HG03103 (cell line): ENCODE data around the gene C2CD5.
A peak's percentile ranks its signal among the peaks of the same experiment; 100 is the strongest.
"Not testable (repeated sequence)": the region's sequence is repeated elsewhere in the genome, so short reads cannot be mapped to it uniquely, and the experiment has no call there.

Source experiments
- ATAC-seq: cut with Tn5 transposase; IDR thresholded peaks from one replicate; pipeline ENCODE4 v1.9.1; 2021; ENCODE audit warnings: low read depth; ENCODE audit not compliant: unreplicated experiment

C2CD5 gene

GRCh38 chr12:22480016-22480415 is 64.3 kb downstream of the C2CD5 start:
- no peak for ATAC-seq

- ATAC-seq, result no peak
Measured at GRCh38 chr12:22477894-22478287, 66.5 kb downstream of the C2CD5 start.

DNA sequence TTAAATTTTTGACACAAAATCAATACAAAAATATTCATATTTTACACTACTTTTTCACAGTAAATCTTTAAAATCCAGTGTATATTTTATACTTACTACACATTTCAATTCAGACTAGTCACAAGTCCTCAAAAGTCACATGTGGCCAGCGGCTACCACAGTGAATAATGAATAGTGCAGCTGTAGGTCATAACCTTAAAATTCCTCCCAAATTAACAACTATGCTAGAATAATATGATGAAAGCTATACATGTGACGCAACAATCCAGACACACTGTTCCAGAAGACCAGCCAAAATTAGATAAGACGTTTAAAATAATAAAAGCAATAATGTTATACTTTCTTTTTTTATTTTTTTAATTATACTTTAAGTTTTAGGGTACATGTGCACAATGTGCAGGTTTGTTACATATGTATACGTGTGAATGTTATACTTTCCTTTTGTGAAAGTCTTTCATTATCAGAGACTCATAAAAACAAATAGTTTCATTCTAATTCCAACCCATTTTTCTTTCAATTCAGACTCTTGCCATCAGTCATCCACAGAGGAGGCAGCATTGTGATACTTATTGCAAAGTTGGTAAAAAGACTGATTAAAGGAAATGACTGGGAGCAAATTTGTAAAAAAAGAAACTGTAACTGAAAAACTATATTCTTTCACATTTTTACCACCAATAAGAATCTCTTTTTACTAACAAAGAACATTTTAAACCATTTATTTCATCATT is 67.0 kb downstream of the C2CD5 start:
- ATAC-seq, result no peak

- ATAC-seq, result no peak
Measured at GRCh38 chr12:22476133-22476532, 68.2 kb downstream of the C2CD5 start.

DNA sequence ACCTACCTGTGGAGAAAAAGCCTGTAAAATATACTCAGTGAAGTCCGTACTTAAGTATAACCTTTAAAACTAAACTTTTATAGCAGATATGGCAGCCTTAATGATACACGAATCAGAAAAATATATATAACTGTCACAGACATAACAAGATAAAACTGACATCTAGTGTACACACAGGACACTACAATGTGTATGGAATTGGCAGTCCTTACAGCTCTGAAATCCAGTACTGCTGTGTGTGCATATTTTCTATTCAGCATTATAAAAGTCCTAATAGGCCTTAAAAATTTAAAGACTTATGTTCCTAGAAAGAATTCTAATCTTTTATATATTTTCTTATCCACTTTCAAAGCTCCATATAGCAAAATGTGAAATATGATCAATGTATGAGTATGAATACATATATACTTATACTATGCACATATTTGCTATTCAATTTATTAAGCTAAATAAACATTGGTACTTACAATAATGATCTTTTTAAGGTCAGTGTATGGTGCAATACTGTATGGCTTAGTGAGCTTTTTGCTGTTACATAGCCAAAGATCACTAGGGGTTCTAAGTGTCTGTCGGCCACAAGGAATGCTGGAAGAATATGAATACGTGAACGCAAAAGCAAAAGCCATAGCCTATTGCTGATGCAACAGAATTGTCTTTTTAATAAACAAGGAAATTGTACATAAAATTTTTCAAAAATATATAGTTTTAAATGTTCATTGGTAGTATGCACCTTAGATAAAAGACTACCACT is 69.2 kb downstream of the C2CD5 start:
- no peak for ATAC-seq

- ATAC-seq, result peak; percentile 57
Measured at GRCh38 chr12:22473212-22473611, 71.1 kb downstream of the C2CD5 start.

- no peak for ATAC-seq
Measured at GRCh38 chr12:22467190-22467589, 77.2 kb downstream of the C2CD5 start.

DNA sequence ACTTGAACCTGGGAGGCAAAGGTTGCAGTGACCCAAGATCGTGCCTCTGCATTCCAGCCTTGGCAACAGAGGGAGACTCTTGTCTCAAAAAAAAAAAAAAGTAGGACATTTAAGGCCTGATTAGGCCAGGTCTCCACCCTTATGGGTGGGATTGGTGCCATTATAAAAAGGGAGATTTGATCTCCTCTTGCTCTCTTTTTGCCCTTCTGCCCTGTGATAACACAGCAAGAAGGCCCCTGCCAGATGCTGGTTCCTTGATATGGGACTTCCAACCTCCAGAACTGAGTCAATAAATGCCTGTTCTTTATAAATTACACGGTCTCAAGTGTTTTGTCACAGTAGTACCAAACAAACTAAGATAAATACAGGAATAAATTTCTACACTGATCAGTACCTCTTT is 81.0 kb downstream of the C2CD5 start:
- ATAC-seq, result no peak

DNA sequence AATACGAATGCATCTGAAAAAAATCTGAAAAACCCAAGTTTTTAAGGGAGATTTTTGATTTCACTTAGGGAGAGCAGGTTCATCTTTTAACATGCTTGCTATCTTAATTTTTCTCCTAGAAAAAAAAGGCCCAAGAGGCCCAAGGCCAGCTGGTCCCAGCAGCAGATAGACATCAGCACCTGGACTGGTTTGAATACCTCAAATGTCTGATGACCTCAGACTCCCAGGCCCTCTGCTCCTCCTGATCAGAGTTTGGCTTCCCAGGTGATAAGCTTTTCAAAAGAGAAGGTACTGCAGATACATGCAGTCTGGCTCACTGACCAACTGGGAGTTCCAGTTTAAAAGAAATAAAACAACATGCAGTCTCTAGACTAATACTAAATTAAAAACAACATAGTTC is 82.6 kb downstream of the C2CD5 start:
- ATAC-seq, result no peak

DNA sequence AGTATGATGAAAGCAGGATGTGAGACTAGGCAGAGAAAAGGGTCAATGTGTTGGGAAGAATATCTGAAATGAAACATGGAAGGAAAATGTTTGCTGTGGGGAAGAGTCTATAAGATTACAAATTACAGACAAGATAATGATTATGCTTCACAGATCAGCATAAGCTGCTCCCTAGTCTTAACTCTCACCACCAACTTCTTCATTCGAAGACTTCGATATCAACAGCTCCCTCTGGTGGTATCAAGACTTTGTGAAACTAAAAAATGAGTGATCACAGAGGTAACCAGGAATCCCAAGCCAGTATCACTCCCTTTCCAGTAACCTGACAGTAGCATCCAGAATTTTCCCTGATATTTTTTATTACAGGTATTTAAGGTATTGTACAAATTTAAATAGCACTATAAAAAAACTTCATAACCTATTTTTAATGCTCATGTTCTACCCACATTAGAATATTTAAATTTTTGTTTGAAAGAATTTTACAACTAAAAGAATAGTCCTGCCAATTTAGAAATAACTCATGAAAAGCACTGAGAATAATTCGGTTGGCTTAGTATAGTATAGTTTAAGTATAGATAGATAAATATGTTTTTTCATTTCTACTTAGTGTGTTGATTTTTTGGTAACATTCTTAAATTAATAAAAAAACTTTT is 84.4 kb downstream of the C2CD5 start:
- ATAC-seq, result no peak

DNA sequence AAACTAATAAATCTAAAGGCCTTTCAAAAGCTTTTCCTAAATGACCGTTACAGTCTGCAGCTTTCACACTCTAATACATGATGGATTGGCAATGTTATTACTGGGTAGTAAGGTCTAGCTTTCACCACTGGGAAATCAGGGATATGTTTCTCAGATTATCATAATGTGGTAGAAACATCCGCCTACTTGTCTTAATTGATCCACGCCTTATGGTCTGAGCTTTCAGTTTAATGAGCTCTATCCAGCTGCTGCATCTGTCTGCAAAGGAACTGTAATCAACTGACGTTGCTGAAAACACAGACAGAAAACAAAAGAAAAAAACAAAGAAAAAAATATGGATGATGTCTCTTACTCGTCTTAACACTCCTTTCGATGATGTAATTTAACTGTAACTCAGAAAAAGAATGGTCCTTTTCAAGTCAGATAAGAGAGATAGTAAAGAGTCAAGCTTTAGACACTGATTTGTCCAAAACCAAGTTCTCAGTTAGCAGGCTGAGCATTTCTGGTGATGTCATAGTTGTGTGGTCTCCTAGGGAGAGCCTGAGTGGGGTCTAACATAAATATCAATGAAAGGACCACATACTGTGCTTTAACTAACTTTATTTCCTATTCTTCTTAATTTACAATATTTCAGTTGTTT is 85.9 kb downstream of the C2CD5 start:
- ATAC-seq, result no peak

- ATAC-seq, result no peak
Measured at GRCh38 chr12:22457085-22457484, 87.3 kb downstream of the C2CD5 start.

DNA sequence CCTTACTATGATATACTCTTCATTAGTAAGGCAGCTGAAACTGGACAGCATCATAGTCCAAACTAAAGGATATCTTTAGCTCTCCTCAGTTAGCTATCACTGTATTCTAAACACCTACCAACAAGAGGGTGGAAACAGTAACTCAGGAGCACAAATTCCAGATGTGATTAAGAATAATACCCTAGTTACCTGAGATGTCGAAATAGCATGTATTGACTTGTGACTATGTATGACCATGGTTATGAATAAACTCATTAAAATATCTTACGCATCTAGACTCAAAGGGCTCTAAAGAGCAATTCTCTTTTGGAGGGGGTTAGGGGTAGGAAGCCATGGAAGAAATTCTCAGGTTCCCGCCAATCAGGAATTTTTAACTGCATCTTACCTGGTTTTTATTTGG is 90.8 kb downstream of the C2CD5 start:
- ATAC-seq, result no peak

DNA sequence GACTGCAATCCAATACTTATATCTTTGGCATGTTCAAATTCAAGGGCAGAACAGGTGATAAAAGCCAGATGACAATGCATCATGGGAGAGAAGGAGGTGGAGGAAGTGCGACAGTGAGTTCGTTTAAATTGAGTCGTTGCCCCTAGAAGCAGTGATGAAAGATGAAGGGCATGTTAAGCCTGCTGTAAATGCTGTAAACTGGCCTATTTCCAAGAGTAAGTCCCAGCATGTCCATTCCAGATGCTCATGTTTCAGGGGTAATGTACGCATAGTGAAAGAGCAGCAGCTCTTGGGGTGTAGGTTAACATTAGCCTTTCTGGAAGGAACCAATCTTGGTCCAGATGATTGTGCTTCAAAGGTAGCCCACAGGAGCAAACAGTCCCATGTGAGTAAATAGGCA is 97.1 kb downstream of the C2CD5 start:
- no peak for ATAC-seq

- not testable (repeated sequence) for ATAC-seq
Measured at GRCh38 chr12:22444317-22444665, 100.1 kb downstream of the C2CD5 start.

DNA sequence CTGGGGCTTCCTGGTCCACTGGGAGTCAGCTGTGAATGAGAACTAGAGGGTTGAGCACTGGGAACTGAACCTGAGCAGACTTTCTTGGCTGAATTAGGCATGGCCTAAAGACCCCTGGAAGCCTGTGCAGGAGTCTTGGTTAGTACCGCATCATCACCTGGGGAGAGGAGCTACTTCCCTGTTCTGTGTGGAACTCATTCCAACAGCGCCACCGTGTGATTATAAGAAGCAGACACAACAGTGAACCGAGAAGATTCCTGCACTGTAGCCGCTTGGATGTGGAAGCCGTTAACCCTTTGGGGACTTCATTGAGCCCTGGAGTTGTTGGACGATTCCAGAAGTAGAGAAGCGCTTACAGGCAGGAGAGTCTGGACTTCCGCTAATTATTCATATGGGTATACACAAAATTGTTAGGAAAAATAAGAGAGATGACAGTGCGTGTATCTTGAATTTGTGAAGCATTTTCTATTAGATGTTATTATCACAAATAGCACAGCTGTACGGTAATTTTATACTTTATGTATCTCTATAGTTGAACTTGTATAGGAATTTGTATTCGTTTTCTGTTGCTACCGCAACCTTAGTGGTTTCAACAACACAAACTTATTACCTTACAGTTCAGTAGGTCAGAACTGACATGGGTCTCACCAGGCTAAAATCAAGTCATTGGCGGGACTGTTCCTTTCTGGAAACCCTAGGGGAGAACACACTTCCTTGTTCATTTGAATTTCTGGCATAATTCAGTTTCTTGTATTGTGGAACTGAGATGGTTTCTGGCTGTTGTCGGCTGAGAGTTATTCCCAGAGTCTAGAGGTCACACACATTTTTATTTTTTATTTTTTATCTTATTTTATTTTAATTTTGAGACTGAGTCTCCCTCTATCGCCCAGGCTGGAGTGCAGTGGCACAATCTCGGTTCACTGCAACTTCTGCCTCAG is 100.7 kb downstream of the C2CD5 start:
- peak; percentile 100 for ATAC-seq

- ATAC-seq, result no peak
Measured at GRCh38 chr12:22437031-22437806, 107.1 kb downstream of the C2CD5 start.

- no peak for ATAC-seq
Measured at GRCh38 chr12:22435583-22435982, 108.8 kb downstream of the C2CD5 start.

DNA sequence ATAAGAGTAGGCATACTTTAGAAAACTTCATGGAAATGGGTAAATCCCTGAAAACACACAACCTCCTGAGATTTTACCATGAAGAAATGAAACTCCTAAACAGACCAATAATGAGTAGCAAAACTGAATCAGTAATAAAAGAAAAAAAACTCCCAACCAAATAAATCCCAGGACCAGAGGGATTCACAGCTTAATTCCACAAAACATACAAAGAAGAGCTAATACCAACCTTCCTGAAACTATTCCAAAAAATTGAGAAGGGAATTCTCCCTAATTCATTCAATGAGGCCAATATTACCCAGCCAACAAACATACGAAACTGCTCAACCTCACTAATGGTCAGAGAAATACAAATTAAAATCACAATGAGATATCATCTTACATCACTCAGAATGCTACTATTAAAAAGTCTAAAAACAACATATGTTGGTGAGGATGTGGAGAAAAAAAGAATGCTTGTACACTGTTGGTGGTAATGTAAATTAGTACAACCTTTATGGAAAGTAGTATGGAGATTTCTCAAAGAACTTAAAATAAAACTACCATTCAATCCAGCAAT is 112.6 kb downstream of the C2CD5 start:
- no peak for ATAC-seq
